ENCODE data around the gene TTLL8.

- no peak for TF ChIP-seq EZH2 (IDR thresholded peaks at IDR 0.05; ENCODE audit: borderline replicate concordance)
- no peak for TF ChIP-seq CTCF (IDR thresholded peaks at IDR 0.05; ENCODE audit: poor library complexity)
Measured at GRCh38 chr22:50087646-50088045, 29.5 kb upstream of the TTLL8 start.
